ENCODE results near the gene PTPN1.

PTPN1 gene

GRCh38 chr20:50575865-50576720 lies 65.9 kb downstream of the PTPN1 start (continued):
- TF ChIP-seq CTCF (tag by site-specific recombination; IDR thresholded peaks at IDR 0.05) (peak; percentile 79), ZNF202 (tag by site-specific recombination; IDR thresholded peaks at IDR 0.05; ENCODE audit: borderline replicate concordance) (no peak)

DNA sequence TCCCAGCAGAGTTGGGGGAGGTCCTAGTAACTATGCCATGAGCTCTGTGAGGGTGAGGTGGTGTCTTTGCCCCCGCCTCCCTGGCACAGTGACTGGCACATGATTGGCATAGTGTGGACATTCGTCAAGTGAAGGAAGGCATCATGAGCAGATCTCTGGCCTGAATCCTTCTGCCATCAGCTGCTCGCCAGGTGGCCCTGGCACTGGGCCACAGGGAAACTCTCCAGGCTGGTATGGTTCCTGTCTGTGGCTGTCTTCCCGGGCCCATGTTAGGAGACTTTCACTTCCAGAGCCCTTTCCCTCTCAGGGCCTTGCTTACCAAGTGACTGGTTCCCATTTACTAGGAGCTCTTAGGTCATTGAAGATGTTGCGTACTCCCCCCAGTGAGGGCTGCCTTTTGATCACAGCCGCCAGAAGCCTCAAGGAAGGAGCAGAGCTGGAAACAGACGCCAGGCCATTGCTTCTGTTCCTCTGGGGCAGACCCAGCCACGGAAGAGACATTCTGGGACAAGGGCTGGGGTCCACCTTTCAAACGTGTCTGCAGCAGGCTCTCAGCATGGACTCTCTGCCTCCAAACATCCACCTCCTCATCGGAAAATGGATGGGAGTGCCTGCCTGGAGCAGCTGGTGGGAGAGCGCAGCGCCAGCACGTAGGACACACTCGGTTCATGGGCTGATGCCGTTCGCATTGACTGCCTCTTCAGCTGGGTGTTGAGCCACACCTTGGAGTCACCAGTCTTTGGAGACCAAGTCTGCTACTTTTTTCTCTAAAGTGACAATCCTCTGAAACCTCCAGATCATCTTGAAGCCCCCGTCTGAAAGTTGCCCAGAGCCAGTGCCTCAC lies 67.2 kb downstream of the PTPN1 start:
- H3K4me3 ChIP-seq (ENCODE audit: low read depth, low read length), result no peak overlapping the region
- H3K9me3 ChIP-seq (ENCODE audit: control insufficient read depth, insufficient read depth, low read depth, low read length), result no peaks in the 10 kb centered on the region
- ChIA-PET POLR2A (interaction anchor here (0.6 kb wide), 1 partner anchor 108 kb away, joined by 5 read pairs; no protein-coding TSS in a partner anchor), CTCF (interaction anchor here (0.7 to 3.3 kb wide), 8 partner anchors 39 to 392 kb away, joined by 3 to 25 read pairs (median 8); no protein-coding TSS in a partner anchor)
- no peaks in the 10 kb centered on the region for H3K4me1 ChIP-seq (ENCODE audit: control insufficient read depth, insufficient read depth, low read length)
- H3K27ac ChIP-seq (ENCODE audit: extremely low read depth, low read depth, low read length), result no peak overlapping the region
- TF ChIP-seq, protein P1, sequence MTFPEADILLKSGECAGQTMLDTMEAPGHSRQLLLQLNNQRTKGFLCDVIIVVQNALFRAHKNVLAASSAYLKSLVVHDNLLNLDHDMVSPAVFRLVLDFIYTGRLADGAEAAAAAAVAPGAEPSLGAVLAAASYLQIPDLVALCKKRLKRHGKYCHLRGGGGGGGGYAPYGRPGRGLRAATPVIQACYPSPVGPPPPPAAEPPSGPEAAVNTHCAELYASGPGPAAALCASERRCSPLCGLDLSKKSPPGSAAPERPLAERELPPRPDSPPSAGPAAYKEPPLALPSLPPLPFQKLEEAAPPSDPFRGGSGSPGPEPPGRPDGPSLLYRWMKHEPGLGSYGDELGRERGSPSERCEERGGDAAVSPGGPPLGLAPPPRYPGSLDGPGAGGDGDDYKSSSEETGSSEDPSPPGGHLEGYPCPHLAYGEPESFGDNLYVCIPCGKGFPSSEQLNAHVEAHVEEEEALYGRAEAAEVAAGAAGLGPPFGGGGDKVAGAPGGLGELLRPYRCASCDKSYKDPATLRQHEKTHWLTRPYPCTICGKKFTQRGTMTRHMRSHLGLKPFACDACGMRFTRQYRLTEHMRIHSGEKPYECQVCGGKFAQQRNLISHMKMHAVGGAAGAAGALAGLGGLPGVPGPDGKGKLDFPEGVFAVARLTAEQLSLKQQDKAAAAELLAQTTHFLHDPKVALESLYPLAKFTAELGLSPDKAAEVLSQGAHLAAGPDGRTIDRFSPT (tag by site-specific recombination; IDR thresholded peaks at IDR 0.05), result peak; percentile 25; the same call in 1 of the 2 replicates
- TF ChIP-seq ZNF280C (tag by site-specific recombination; IDR thresholded peaks at IDR 0.05) (no peak), ZNF362 (tag by site-specific recombination; IDR thresholded peaks at IDR 0.05) (no peak), ZNF138 (tag by site-specific recombination; IDR thresholded peaks at IDR 0.05; ENCODE audit: borderline replicate concordance) (no peak), ZNF561 (tag by site-specific recombination; IDR thresholded peaks at IDR 0.05; ENCODE audit: borderline replicate concordance) (no peak), FEZF1 (tag by site-specific recombination; IDR thresholded peaks at IDR 0.05) (no peak)
- TF ChIP-seq, protein P2, sequence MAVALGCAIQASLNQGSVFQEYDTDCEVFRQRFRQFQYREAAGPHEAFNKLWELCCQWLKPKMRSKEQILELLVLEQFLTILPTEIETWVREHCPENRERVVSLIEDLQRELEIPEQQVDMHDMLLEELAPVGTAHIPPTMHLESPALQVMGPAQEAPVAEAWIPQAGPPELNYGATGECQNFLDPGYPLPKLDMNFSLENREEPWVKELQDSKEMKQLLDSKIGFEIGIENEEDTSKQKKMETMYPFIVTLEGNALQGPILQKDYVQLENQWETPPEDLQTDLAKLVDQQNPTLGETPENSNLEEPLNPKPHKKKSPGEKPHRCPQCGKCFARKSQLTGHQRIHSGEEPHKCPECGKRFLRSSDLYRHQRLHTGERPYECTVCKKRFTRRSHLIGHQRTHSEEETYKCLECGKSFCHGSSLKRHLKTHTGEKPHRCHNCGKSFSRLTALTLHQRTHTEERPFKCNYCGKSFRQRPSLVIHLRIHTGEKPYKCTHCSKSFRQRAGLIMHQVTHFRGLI (tag by site-specific recombination; IDR thresholded peaks at IDR 0.05), result no peak
- peaks cover 3 to 91% of the 10 kb centered on the region in 2 experiments; a peak in 1 of 3 replicates for H3K36me3 ChIP-seq (ENCODE audit: control insufficient read depth in 2 of 2, insufficient read depth in 1 of 2, low read length in 2 of 2)
